GM06990 (cell line): Measurements from ENCODE around the gene KLC1.

Source experiments
- DNase-seq: peaks from one replicate; pipeline ENCODE4 v3.0.0-alpha.2; 2011; ENCODE audit not compliant: insufficient read length; ENCODE audit errors: extremely low read depth
- H3K27me3 ChIP-seq: replicated peaks from 2 replicates; pipeline ENCODE4 v1.6.0; 2011; ENCODE audit warnings: low read length; ENCODE audit not compliant: control insufficient read depth, insufficient read depth
- H3K36me3 ChIP-seq: 2 replicates; pipeline ENCODE4 v1.5.1; 2011; ENCODE audit warnings: low read length; ENCODE audit not compliant: control insufficient read depth, insufficient read depth
- H3K4me3 ChIP-seq: replicated peaks from 2 replicates; pipeline ENCODE4 v1.5.1; 2011; ENCODE audit warnings: low read depth, mild to moderate bottlenecking, control low read depth, low read length
- CTCF ChIP-seq: IDR thresholded peaks from 2 replicates; pipeline ENCODE4 v1.5.1; 2011; ENCODE audit warnings: low read length, control low read depth, mild to moderate bottlenecking, inconsistent platforms; ENCODE audit not compliant: insufficient read depth, poor library complexity, severe bottlenecking

The KLC1 gene

DNA sequence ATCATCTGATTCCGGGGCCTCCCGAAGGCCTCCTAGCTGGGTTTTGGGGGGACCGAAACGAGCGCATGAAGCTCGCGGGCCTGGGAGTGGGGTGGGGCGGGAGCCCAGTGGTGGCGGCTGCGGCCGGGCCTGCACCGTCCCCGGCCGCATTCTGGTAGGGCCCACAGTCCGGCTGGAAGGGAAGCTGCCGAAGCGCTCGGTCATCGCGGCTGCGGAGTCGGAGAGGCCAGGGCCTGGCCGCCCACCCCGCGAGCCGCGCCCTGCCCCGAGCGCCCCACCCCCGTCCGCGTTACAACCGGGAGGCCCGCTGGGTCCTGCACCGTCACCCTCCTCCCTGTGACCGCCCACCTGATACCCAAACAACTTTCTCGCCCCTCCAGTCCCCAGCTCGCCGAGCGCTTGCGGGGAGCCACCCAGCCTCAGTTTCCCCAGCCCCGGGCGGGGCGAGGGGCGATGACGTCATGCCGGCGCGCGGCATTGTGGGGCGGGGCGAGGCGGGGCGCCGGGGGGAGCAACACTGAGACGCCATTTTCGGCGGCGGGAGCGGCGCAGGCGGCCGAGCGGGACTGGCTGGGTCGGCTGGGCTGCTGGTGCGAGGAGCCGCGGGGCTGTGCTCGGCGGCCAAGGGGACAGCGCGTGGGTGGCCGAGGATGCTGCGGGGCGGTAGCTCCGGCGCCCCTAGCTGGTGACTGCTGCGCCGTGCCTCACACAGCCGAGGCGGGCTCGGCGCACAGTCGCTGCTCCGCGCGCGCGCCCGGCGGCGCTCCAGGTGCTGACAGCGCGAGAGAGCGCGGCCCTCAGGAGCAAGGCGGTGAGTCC, at the start of gene KLC1:
Gene KLC1, plus strand, starts transcription at position 528 of the 819 bp plus-strand sequence. CDS start 25,354 bp downstream, outside the sequence.
- TF ChIP-seq CTCF: no peak

DNA sequence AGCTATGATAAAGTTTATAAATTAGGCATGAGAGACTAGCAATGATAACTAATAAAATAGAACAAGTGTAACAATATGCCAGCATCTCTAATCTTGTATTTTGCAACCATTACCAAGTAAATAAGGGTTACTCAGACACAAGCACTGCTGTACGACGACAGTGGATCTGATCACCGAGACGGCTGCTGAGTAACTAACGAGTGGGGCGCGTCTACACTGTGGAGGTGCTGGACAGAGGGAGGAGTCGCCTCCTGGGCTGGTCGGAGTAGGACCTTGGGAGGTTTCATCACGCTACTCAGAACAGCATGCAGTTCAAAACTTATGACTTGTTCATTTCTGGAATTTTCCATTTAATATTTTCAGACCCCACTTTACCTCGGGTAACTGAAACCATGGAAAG, 47.8 kb upstream of the KLC1 start:
- TF ChIP-seq CTCF: no peak
- H3K4me3 ChIP-seq: no peak overlapping the region
- H3K36me3 ChIP-seq: peaks cover 5% of the 10 kb centered on the region
- no peak for DNase-seq
- H3K27me3 ChIP-seq: no peaks in the 10 kb centered on the region

More for the DNA sequence above, at the start of gene KLC1:
- DNase-seq: peak; percentile 83
- H3K36me3 ChIP-seq: peaks cover 2% of the 10 kb centered on the region
- H3K4me3 ChIP-seq: peak within 1 kb of the TSS; percentile 91
- H3K27me3 ChIP-seq: no peaks in the 10 kb centered on the region

- Histone ChIP-seq H3K4me3 (no peak overlapping the region), H3K27me3 (no peaks in the 10 kb centered on the region), H3K36me3 (peaks cover 5% of the 10 kb centered on the region)
- TF ChIP-seq CTCF: no peak
- no peak for DNase-seq
Measured at GRCh38 chr14:103581954-103582703, 46.9 kb upstream of the KLC1 start.

- Histone ChIP-seq H3K4me3 (no peak overlapping the region), H3K36me3 (no peaks in the 10 kb centered on the region; the same call in none of the 2 replicates), H3K27me3 (no peaks in the 10 kb centered on the region)
- TF ChIP-seq CTCF: no peak
- no peak for DNase-seq
Measured at GRCh38 chr14:103584326-103584915, 44.6 kb upstream of the KLC1 start.

GRCh38 chr14:103593577-103593976, 35.4 kb upstream of the KLC1 start:
- 0 out of 2 replicates have a peak overlapping the region, but pooled peaks have one; percentile 6 for H3K4me3 ChIP-seq
- peaks cover 1% of the 10 kb centered on the region for H3K36me3 ChIP-seq
- no peaks in the 10 kb centered on the region for H3K27me3 ChIP-seq
- peak; percentile 39 for DNase-seq
- no peak for TF ChIP-seq CTCF
